DND-41 (cell line): ENCODE results near the gene HMOX1.

ENCODE experiments used
- CTCF ChIP-seq: IDR thresholded peaks from 2 replicates; pipeline ENCODE4 v1.5.1; 2012; ENCODE audit warnings: borderline replicate concordance, low read length, moderate library complexity, mild to moderate bottlenecking; ENCODE audit not compliant: poor library complexity, severe bottlenecking; ENCODE audit errors: extremely low read depth
- EZH2 ChIP-seq: IDR thresholded peaks from 3 replicates; pipeline ENCODE4 v1.6.1; 2012; ENCODE audit warnings: borderline replicate concordance, low read depth, mild to moderate bottlenecking, moderate library complexity, low read length, inconsistent platforms; ENCODE audit not compliant: severe bottlenecking

- no peak for TF ChIP-seq CTCF
- no peak for TF ChIP-seq EZH2
Observed at GRCh38 chr22:35347462-35347861, 33.4 kb upstream of the HMOX1 start.
